Spleen (tissue), 11 donors: Measurements from ENCODE around the gene SAMD7. TPM values are rescaled to one million over a fixed set of nuclear protein-coding genes. Genes with fewer than 3 reads are reported as not detected.

Source experiments
- DNase-seq: peaks from one replicate; pipeline ENCODE4 v3.0.0-alpha.2; 2020
- H3K27ac ChIP-seq, 8 donors: fragments of 200-600 bp; sonication (generic) in 7 of 8; 1 replicate in 4 of 8; 2 replicates in 4 of 8; pipeline versions ENCODE4 v1.5.0 to v1.8.0; 2016 to 2021; ENCODE audit warnings: inconsistent platforms in 4 of 8, mild to moderate bottlenecking in 4 of 8, moderate library complexity in 1 of 8
- H3K27me3 ChIP-seq, 7 donors: fragments of 200-600 bp; sonication (generic) in 6 of 7; replicated peaks in 1 of 7; 1 replicate in 4 of 7; 2 replicates in 3 of 7; pipeline versions ENCODE4 v1.5.0 to v1.8.0; 2016 to 2021; ENCODE audit warnings: inconsistent platforms in 3 of 7, mild to moderate bottlenecking in 1 of 7
- H3K36me3 ChIP-seq, 6 donors: fragments of 200-600 bp; sonication (generic) in 5 of 6; 1 replicate in 4 of 6; 2 replicates in 2 of 6; pipeline versions ENCODE4 v1.5.0 to v1.8.0; 2016 to 2021; ENCODE audit warnings: inconsistent platforms in 2 of 6
- H3K4me1 ChIP-seq, 6 donors: fragments of 200-600 bp; sonication (generic) in 5 of 6; 1 replicate in 3 of 6; 2 replicates in 3 of 6; pipeline versions ENCODE4 v1.5.0 to v1.8.0; 2016 to 2021; ENCODE audit warnings: inconsistent platforms in 3 of 6
- H3K4me3 ChIP-seq, 8 donors: fragments of 200-600 bp; sonication (generic) in 7 of 8; 1 replicate in 4 of 8; 2 replicates in 4 of 8; pipeline versions ENCODE4 v1.5.0 to v1.8.0; 2016 to 2021; ENCODE audit warnings: inconsistent platforms in 4 of 8, mild to moderate bottlenecking in 4 of 8, moderate library complexity in 2 of 8
- H3K9me3 ChIP-seq, 8 donors: fragments of 200-600 bp; sonication (generic) in 7 of 8; 1 replicate in 4 of 8; 2 replicates in 4 of 8; pipeline versions ENCODE4 v1.5.0 to v1.8.0; 2016 to 2021; ENCODE audit warnings: inconsistent platforms in 4 of 8
- POLR2A ChIP-seq, 3 donors: fragments of 450-650 bp; IDR thresholded peaks; one replicate each; pipeline ENCODE4 v1.5.1; 2017; ENCODE audit warnings: antibody characterized with exemption in 3 of 3, mild to moderate bottlenecking in 1 of 3
- POLR2AphosphoS5 ChIP-seq, 3 donors: sonication (generic); formaldehyde crosslinking; IDR thresholded peaks; one replicate each; pipeline ENCODE4 v1.5.1; 2017; ENCODE audit warnings: antibody characterized with exemption in 3 of 3
- WGBS, 5 donors: extraction: QIAGEN DNeasy Blood & Tissue Kit in 3 of 5; methylation state at CpG; one replicate each; pipeline versions ENCODE4 v1.1.5 to v1.1.7; 2013 to 2018; 5-methylcytosine and 5-hydroxymethylcytosine counted together
- intact Hi-C: fragments of 100-400 bp; cut with DNase I; formaldehyde crosslinking; loops from one replicate; pipeline ENCODE4 v1.15.0; 2023; ENCODE audit warnings: low total_unique reads
- polyA plus RNA-seq, 3 donors: library from polyadenylated mRNA; stranded (reverse); fragments of 200-250 nt; gene quantifications; one replicate each; pipeline ENCODE4 v1.2.1, GENCODE V29; 2013
- total RNA-seq, 7 donors: library from RNA; depleted of rRNA in 3 of 7; stranded (reverse); fragments of >200 nt in 3 of 7; fragmentation: NEBNext Ultra II Directional in 4 of 7; extraction: Animal tissue kit (Norgen Biotek cat#: 25700) in 4 of 7; gene quantifications; one replicate each; pipeline versions ENCODE4 v1.1.0 to v1.2.1, GENCODE V29; 2016 to 2021
- donor health status: healthy with polysubstance abuse.
- donor health status: DM: no; HTN: no; CAD: no; lungs with moderate emphysema.
- donor health status: DM: no; HTN: no; CAD: no.
- donor health status: Bipolar disorder and iron deficiency.
- donor health status: healthy.
- donor health status: DM: no; HTN: no; CAD: no.
- donor health status: DM: yes; HTN: yes; CAD: no.

The SAMD7 gene
- total and polyA plus RNA-seq, 10 donors, result 0.03 to 0.08 (median 0.04) TPM; not detected in 7

- TF ChIP-seq POLR2A (IDR thresholded peaks at IDR 0.05), result no peak
- peak in 1 of 3 donors; percentile 39 for TF ChIP-seq POLR2AphosphoS5 (IDR thresholded peaks at IDR 0.05)
- peaks cover 0 to 100% (median 88%) of the 10 kb centered on the region in 6 donors for H3K36me3 ChIP-seq
- 46 to 55% (median 50%) methylated on average over 3 of the region's 3 CpGs for WGBS, 5 donors
- peak overlapping the region in 1 of 8 donors; percentile 18 for H3K27ac ChIP-seq
- H3K27me3 ChIP-seq, result no peaks in the 10 kb centered on the region
- H3K9me3 ChIP-seq, result no peaks in the 10 kb centered on the region
- no peak for DNase-seq
- no peak overlapping the region for H3K4me3 ChIP-seq
- intact Hi-C loops, result no loop called here
- peaks cover 0 to 35% (median 5%) of the 10 kb centered on the region in 6 donors for H3K4me1 ChIP-seq
Observed at GRCh38 chr3:169984292-169984691, 72.9 kb downstream of the SAMD7 start.

Other genes starting within 250 kb of the SAMD7 start
- 10 to 100 TPM; 12.9 to 27.6 (median 17.2) TPM for gene MECOM, start 247.9 kb upstream of the SAMD7 start, total RNA-seq
- 1 to 10 TPM; 1.8 to 4.9 (median 2.3) TPM for gene MECOM, start 247.9 kb upstream of the SAMD7 start, polyA plus RNA-seq
- 100 to 1,000 TPM in 1 of 7 donors, 10 to 100 TPM in 2, 1 to 10 TPM in 4; 1.5 to 105 (median 8.2) TPM for gene TERC, start 146.5 kb upstream of the SAMD7 start, total RNA-seq
- gene TERC, start 146.5 kb upstream of the SAMD7 start, polyA plus RNA-seq, result under 1 TPM in 1 of 3 donors, not detected in 2; 0.39 TPM
- gene ACTRT3, start 142.0 kb upstream of the SAMD7 start, total RNA-seq, result 1 to 10 TPM in 1 of 7 donors, under 1 TPM in 6; 0.29 to 1.5 (median 0.70) TPM
- under 1 TPM; 0.30 to 0.58 (median 0.32) TPM for gene ACTRT3, start 142.0 kb upstream of the SAMD7 start, polyA plus RNA-seq
- gene MYNN, start 138.2 kb upstream of the SAMD7 start, total RNA-seq, result 10 to 100 TPM; 14.6 to 21.8 (median 16.2) TPM
- gene MYNN, start 138.2 kb upstream of the SAMD7 start, polyA plus RNA-seq, result 10 to 100 TPM in 2 of 3 donors, 1 to 10 TPM in 1; 8.3 to 11.0 (median 10.1) TPM
- under 1 TPM in 2 of 7 donors, not detected in 5; 0.19 to 0.27 TPM for gene LRRIQ4, start 98.7 kb upstream of the SAMD7 start, total RNA-seq
- gene LRRIQ4, start 98.7 kb upstream of the SAMD7 start, polyA plus RNA-seq, result under 1 TPM in 1 of 3 donors, not detected in 2; 0.06 TPM
- 1 to 10 TPM; 1.2 to 8.9 (median 5.1) TPM for gene LRRC34, start 98.7 kb upstream of the SAMD7 start, total RNA-seq
- gene LRRC34, start 98.7 kb upstream of the SAMD7 start, polyA plus RNA-seq, result 1 to 10 TPM; 1.9 to 4.6 (median 2.7) TPM
- gene LRRC31, start 41.6 kb upstream of the SAMD7 start, total RNA-seq, result under 1 TPM in 4 of 7 donors, not detected in 3; 0.16 to 0.79 (median 0.39) TPM
- gene LRRC31, start 41.6 kb upstream of the SAMD7 start, polyA plus RNA-seq, result under 1 TPM in 2 of 3 donors, not detected in 1; 0.03 to 0.19 TPM
- gene SEC62, start 55.2 kb downstream of the SAMD7 start, total RNA-seq, result 100 to 1,000 TPM in 4 of 7 donors, 10 to 100 TPM in 3; 56.8 to 178 (median 132) TPM
- gene SEC62, start 55.2 kb downstream of the SAMD7 start, polyA plus RNA-seq, result 100 to 1,000 TPM in 1 of 3 donors, 10 to 100 TPM in 2; 32.8 to 117 (median 68.1) TPM
- 10 to 100 TPM; 21.2 to 52.2 (median 28.7) TPM for gene GPR160, start 126.4 kb downstream of the SAMD7 start, total RNA-seq
- 10 to 100 TPM; 17.1 to 21.9 (median 17.6) TPM for gene GPR160, start 126.4 kb downstream of the SAMD7 start, polyA plus RNA-seq